ENCODE results near the gene PTP4A1.

DNA sequence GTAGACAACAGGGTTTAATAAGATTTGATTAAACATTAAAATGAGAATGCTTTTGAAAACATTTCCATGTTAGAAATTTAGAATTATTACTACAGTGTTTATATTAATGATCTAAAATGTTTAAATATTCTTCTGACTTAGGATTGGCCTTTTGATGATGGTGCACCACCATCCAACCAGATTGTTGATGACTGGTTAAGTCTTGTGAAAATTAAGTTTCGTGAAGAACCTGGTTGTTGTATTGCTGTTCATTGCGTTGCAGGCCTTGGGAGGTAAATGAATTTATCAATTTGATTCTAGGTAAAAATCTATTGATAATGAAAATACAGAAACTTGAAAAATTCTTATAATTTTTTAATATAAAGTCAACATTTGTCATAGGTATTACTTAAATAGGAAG, 6.5 kb downstream of the PTP4A1 start:
- no peak for TF ChIP-seq EZH2 (IDR thresholded peaks at IDR 0.05; ENCODE audit: borderline replicate concordance, low read length)
- TF ChIP-seq, protein P1, sequence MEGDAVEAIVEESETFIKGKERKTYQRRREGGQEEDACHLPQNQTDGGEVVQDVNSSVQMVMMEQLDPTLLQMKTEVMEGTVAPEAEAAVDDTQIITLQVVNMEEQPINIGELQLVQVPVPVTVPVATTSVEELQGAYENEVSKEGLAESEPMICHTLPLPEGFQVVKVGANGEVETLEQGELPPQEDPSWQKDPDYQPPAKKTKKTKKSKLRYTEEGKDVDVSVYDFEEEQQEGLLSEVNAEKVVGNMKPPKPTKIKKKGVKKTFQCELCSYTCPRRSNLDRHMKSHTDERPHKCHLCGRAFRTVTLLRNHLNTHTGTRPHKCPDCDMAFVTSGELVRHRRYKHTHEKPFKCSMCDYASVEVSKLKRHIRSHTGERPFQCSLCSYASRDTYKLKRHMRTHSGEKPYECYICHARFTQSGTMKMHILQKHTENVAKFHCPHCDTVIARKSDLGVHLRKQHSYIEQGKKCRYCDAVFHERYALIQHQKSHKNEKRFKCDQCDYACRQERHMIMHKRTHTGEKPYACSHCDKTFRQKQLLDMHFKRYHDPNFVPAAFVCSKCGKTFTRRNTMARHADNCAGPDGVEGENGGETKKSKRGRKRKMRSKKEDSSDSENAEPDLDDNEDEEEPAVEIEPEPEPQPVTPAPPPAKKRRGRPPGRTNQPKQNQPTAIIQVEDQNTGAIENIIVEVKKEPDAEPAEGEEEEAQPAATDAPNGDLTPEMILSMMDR (conservative IDR thresholded peaks at IDR 0.05 in 1 of 2, IDR thresholded peaks at IDR 0.05 in 1 of 2; ENCODE audit: extremely low read depth in 1 of 2, insufficient read depth in 1 of 2, low read depth in 1 of 2, low read length in 2 of 2) = no peak
